ENCODE measurements around the gene UTP14A. TPM values are rescaled to one million over a fixed set of nuclear protein-coding genes. Genes with fewer than 3 reads are reported as not detected.
"Not testable (repeated sequence)": the region's sequence is repeated elsewhere in the genome, so short reads cannot be mapped to it uniquely, and the experiment has no call there.

UTP14A gene
- 31.3 and 31.5 TPM in 2 replicates for total RNA-seq

GRCh38 chrX:129905787-129906580, at the start of gene UTP14A:
Gene UTP14A (plus strand): TSS chrX:129906164. CDS start chrX:129906211, 47 bp downstream.
- intact Hi-C loops (cut with micrococcal nuclease), result loop anchor here (1.0 to 10.0 kb wide), 5 partner anchors 64 to 301 kb away; partner anchors contain the start of genes BCORL1, SASH3 and ZDHHC9

GRCh38 chrX:129859134-129859533, 46.8 kb upstream of the UTP14A start:
- intact Hi-C loops (cut with micrococcal nuclease), result not testable (repeated sequence)

- intact Hi-C loops (cut with micrococcal nuclease), result not testable (repeated sequence)
Measured at GRCh38 chrX:129866321-129866720, 39.6 kb upstream of the UTP14A start.

GRCh38 chrX:129872524-129872923, 33.4 kb upstream of the UTP14A start:
- intact Hi-C loops (cut with micrococcal nuclease), result no loop called here

GRCh38 chrX:129875669-129876068, 30.3 kb upstream of the UTP14A start:
- intact Hi-C loops (cut with micrococcal nuclease), result no loop called here

GRCh38 chrX:129876771-129877305, 29.1 kb upstream of the UTP14A start:
- intact Hi-C loops (cut with micrococcal nuclease), result no loop called here

GRCh38 chrX:129877401-129877800, 28.6 kb upstream of the UTP14A start:
- intact Hi-C loops (cut with micrococcal nuclease), result no loop called here

- intact Hi-C loops (cut with micrococcal nuclease), result loop anchor here (10.0 kb wide), 1 partner anchor 125 kb away; the partner anchor contains the start of gene SASH3
Measured at GRCh38 chrX:129900054-129900453, 5.9 kb upstream of the UTP14A start.

- intact Hi-C loops (cut with micrococcal nuclease), result loop anchor here (5.0 to 10.0 kb wide), 2 partner anchors 66 to 134 kb away; partner anchors contain the start of genes SASH3 and ZDHHC9
Measured at GRCh38 chrX:129908636-129909035, 2.7 kb downstream of the UTP14A start.

GRCh38 chrX:129925305-129926092, 19.5 kb downstream of the UTP14A start:
- intact Hi-C loops (cut with micrococcal nuclease), result loop anchor here (1.0 kb wide), 2 partner anchors 103 to 135 kb away; no protein-coding TSS in a partner anchor

- intact Hi-C loops (cut with micrococcal nuclease), result loop anchor here (10.0 kb wide), 1 partner anchor 334 kb away; the partner anchor contains the start of gene ZNF280C
Measured at GRCh38 chrX:129930941-129931410, 25.0 kb downstream of the UTP14A start.

GRCh38 chrX:129931411-129932015, 25.5 kb downstream of the UTP14A start:
- intact Hi-C loops (cut with micrococcal nuclease), result loop anchor here (1.0 to 10.0 kb wide), 4 partner anchors 29 to 333 kb away; partner anchors contain the start of genes BCORL1 and ZNF280C

GRCh38 chrX:129932016-129932820, 26.3 kb downstream of the UTP14A start:
- intact Hi-C loops (cut with micrococcal nuclease), result loop anchor here (1.0 to 10.0 kb wide), 4 partner anchors 29 to 333 kb away; partner anchors contain the start of genes BCORL1 and ZNF280C

GRCh38 chrX:129932821-129933321, 26.9 kb downstream of the UTP14A start:
- intact Hi-C loops (cut with micrococcal nuclease), result loop anchor here (1.0 to 10.0 kb wide), 4 partner anchors 28 to 332 kb away; partner anchors contain the start of genes BCORL1 and ZNF280C

- intact Hi-C loops (cut with micrococcal nuclease), result loop anchor here (2.0 to 10.0 kb wide), 2 partner anchors 27 to 331 kb away; partner anchors contain the start of gene ZNF280C
Measured at GRCh38 chrX:129933700-129934099, 27.7 kb downstream of the UTP14A start.

GRCh38 chrX:129934461-129934860, 28.5 kb downstream of the UTP14A start:
- intact Hi-C loops (cut with micrococcal nuclease), result loop anchor here (10.0 kb wide), 1 partner anchor 330 kb away; the partner anchor contains the start of gene ZNF280C

GRCh38 chrX:129934952-129935351, 29.0 kb downstream of the UTP14A start:
- intact Hi-C loops (cut with micrococcal nuclease), result loop anchor here (10.0 kb wide), 1 partner anchor 330 kb away; the partner anchor contains the start of gene ZNF280C

GRCh38 chrX:129938081-129938480, 32.1 kb downstream of the UTP14A start:
- intact Hi-C loops (cut with micrococcal nuclease), result loop anchor here (10.0 kb wide), 1 partner anchor 327 kb away; the partner anchor contains the start of gene ZNF280C

- intact Hi-C loops (cut with micrococcal nuclease), result loop anchor here (10.0 kb wide), 1 partner anchor 325 kb away; the partner anchor contains the start of gene ZNF280C
Measured at GRCh38 chrX:129939986-129940385, 34.0 kb downstream of the UTP14A start.

Data from T-helper 2 cell treated with Interferon-gamma antibody and Interleukin-4, amounts not matched to agents 100 ng/mL and 5 ng/mL, for 36 hours (primary cell).